ENCODE data around the gene KRTAP17-1.
A peak's percentile ranks its signal among the peaks of the same experiment; 100 is the strongest.

KRTAP17-1 gene

DNA sequence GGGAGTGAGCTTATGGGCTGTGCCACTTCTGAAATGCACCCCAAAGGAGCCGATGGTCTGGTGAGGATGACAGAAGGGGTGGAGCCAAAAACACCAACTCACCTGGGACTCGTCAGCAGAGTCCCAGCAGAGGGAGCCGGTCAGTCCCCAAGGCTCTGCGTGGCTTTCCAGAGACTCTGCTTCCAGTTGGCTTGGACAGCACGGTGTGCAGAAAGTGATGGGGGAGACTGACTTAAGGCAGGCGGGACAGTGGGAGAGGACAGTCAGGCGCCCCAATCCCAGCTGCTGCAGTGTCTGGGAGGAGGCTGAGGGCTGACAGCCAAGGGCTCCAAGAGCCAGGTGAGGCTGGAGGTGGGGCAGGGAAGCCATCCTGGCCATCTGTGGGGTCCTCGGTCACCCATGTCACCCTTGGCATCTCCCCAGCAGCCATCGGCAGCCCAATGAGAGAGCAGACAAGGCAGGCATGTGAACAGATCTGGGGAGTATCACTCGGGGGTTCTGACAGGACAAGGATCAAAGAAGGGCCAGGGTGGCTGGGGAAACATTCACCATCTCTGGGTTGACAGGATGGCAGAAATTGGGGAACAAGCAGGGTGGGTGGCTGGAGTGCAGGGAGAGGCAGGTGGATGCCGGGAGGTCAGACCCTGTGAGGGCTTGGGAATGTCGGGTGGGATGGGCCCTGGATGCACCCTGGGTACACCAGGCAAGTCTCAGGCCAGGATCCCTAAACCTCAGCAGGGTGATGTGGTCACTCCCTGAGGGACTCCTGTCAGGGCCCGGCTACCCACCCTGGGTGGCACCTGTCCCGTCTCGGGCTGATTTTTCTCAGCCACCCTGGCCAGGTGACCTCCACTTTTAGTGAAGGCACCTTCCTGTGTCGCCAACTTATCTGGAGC, 8.9 kb upstream of the KRTAP17-1 start:
- no peak for DNase-seq (ENCODE audit: extremely low read depth, low read depth)
- TF ChIP-seq, protein P1, sequence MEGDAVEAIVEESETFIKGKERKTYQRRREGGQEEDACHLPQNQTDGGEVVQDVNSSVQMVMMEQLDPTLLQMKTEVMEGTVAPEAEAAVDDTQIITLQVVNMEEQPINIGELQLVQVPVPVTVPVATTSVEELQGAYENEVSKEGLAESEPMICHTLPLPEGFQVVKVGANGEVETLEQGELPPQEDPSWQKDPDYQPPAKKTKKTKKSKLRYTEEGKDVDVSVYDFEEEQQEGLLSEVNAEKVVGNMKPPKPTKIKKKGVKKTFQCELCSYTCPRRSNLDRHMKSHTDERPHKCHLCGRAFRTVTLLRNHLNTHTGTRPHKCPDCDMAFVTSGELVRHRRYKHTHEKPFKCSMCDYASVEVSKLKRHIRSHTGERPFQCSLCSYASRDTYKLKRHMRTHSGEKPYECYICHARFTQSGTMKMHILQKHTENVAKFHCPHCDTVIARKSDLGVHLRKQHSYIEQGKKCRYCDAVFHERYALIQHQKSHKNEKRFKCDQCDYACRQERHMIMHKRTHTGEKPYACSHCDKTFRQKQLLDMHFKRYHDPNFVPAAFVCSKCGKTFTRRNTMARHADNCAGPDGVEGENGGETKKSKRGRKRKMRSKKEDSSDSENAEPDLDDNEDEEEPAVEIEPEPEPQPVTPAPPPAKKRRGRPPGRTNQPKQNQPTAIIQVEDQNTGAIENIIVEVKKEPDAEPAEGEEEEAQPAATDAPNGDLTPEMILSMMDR (IDR thresholded peaks at IDR 0.05; ENCODE audit: low read depth, low read length): peak; percentile 5; the same call in 1 of the 2 replicates

DNA sequence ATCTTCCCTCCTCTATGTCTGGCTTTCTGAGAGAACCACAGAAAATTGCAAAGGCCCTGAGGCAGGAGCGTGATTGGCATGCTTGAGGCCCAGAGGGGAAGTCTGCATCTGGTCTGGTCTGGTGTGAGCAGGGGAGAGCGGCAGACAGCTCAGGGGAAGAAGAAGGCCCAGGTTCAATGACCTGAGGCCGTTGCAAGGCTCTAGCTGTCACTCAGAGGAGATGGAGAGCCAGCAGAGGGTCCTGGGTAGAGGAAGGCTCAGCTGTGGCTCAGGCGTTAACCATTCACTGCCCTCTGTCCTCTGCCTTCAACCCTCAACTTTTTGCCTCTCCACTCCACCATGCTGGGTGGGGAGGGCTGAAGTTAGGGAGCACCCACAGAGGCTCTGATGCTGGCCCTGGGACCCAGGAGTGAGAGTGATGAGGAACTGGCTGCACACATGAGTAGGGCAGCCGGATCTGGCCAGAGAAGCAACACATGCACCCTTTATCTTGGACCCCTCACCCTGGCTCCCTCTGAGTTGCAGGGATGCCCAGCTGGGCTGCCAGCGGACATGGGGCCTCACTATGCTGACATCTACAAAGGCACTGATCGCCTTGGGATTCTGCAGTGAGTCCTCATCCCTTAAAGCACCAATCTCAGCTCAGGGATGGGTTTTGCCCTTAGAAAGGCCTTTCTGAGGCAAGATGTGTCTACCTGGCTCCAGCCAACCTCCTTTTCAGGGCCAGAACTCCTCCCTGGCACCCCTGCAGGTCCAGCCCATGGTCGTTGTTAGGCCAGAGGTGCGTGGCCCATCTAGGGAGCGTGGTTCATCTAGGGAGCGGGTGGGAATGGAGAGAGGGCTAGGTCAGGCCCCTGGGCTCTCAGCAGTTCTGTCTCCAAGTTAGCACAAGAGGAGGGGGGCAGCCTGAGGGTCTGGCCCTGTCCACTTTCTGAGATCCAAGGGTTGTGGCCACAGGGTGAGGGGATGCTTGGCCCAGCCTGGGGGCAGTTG, 7.7 kb upstream of the KRTAP17-1 start:
- TF ChIP-seq, protein P1 (IDR thresholded peaks at IDR 0.05; ENCODE audit: low read depth, low read length): no peak
- no peak for DNase-seq (ENCODE audit: extremely low read depth, low read depth)

DNA sequence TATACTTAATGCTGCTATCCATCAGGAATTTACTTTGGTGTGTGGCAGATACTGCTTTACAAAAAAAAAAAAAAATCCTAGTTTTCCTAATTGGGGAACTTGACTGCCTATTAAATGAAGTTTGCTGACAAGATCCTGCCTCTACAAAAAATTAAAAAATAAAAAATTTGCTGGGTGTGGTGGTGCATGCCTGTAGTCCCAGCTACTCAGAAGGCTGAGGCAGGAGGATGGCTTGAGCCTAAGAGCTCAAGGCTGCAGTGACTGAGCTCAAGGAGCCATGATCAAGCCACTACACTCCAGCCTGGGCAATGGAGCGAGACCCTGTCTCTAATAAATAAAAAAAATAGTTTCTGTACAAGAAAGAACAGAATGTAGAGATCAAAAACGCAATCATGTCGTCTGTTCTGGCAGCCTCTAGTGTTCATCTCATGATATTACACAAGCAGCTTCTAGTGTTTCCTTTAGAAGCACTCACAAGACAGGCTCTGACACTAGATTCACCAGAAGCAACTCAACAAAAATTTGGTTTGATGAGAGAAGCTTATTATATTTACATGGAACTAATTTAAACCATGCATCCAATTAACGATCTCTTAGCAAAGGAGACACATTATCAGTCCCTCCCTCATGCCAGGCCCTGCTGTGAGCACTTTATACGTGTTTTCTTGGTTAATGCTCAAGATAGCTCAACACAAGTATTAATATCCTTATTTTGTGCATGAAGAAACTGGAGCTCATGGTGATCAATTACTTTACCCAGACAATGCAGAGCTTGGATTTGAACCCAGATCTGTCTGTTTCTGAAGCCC, 6.8 kb upstream of the KRTAP17-1 start:
- DNase-seq (ENCODE audit: extremely low read depth, low read depth): peak; percentile 44
- TF ChIP-seq, protein P1 (IDR thresholded peaks at IDR 0.05; ENCODE audit: low read depth, low read length): peak; percentile 90

DNA sequence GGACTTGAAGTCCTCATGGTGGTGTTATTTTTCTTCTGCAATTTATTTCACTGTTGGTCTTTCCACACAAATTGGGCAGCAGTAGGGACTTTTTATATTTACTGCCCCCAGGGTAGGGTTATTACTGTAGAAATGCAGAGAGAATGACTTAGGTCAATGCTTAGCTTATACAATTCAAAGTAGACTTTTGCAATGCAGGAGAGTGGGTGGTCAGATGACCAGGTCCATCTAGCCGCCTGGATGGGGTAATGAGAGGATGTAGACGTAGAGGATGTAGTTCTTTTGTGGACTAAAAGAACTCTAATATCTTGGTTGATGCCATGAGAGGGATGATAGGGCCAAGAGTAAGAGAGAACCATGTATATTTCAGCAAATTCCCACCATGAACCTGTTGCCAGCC, 2.7 kb upstream of the KRTAP17-1 start:
- TF ChIP-seq, protein P1 (IDR thresholded peaks at IDR 0.05; ENCODE audit: low read depth, low read length): no peak
- DNase-seq (ENCODE audit: extremely low read depth, low read depth): no peak

DNA sequence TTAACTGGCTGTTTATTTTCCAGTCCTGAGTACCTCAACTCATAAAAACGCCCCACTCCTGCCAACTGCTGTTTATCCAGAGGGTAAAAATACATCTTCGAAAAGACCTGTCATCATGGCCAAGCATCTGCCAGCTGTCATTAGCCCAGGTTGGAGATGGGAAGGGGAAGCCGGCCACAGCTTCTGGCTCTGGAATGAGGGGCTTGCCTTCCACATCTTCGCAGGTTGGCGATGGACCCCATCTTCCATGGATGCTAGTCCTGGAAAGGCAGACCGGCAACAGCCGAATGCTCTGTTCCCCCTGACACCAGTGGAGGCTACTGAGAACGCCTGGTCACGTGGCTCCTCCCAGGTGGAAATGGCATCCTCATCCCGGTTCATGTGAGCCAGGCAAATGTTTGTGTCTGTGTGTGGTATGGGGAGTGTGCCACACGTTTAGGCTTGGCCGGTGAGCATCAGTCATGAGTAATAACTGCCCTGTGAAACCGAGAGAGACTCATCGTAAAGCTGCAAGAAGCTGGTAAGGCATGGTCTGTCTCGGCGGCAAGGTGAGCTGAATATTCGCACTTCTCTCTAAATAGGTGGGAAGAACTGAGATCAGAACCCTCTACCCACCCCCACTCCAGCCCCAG, 420 bp upstream of the KRTAP17-1 start:
- TF ChIP-seq, protein P1 (IDR thresholded peaks at IDR 0.05; ENCODE audit: low read depth, low read length): no peak
- DNase-seq (ENCODE audit: extremely low read depth, low read depth): no peak

DNA sequence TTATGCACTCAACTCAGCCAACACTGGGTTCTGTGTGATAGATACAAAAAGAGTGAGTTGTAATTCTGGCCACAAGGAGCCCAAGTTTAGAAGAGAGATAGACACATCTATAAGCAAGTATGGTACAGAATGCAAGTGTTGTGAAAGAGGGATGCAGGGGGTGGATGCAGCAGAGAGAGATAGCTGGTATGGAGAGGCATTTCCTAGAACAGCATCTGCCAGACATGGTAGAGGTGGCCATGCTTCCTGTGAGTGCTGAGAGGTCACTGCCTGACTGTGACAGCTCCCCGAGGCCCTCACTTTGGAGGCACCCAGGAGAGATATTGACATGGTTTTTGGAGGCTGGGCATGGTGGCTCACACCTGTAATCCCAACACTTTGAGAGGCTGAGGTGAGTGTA, 4.4 kb downstream of the KRTAP17-1 start:
- DNase-seq (ENCODE audit: extremely low read depth, low read depth): no peak
- TF ChIP-seq, protein P1 (IDR thresholded peaks at IDR 0.05; ENCODE audit: low read depth, low read length): no peak
